Testis (tissue), 3 donors: ENCODE results near the gene FAM234A. TPM values are rescaled to one million over a fixed set of nuclear protein-coding genes. Genes with fewer than 3 reads are reported as not detected.

Experiments
- DNase-seq: peaks from one replicate; pipeline ENCODE4 v3.0.0-alpha.2; 2019
- H3K27ac ChIP-seq, 2 donors: fragments of 200-600 bp; sonication (generic); one replicate each; pipeline ENCODE4 v1.5.1; 2019
- H3K27me3 ChIP-seq: fragments of 200-600 bp; sonication (generic); one replicate; pipeline ENCODE4 v1.5.1; 2019
- H3K36me3 ChIP-seq: fragments of 200-600 bp; sonication (generic); one replicate; pipeline ENCODE4 v1.5.1; 2017; ENCODE audit warnings: low read depth; ENCODE audit errors: missing control alignments
- H3K4me1 ChIP-seq: fragments of 200-600 bp; sonication (generic); one replicate; pipeline ENCODE4 v1.5.1; 2019
- H3K4me3 ChIP-seq, 2 donors: fragments of 200-600 bp; sonication (generic); one replicate each; pipeline ENCODE4 v1.5.1; 2017 to 2019
- H3K9me3 ChIP-seq: fragments of 200-600 bp; sonication (generic); one replicate; pipeline ENCODE4 v1.5.1; 2017
- POLR2A ChIP-seq: fragments of 450-650 bp; IDR thresholded peaks from one replicate; pipeline ENCODE4 v1.6.1; 2017; ENCODE audit warnings: antibody characterized with exemption, mild to moderate bottlenecking, moderate library complexity
- WGBS, 2 donors: methylation state at CpG; one replicate each; pipeline ENCODE4 v1.1.5; 2018; 5-methylcytosine and 5-hydroxymethylcytosine counted together
- intact Hi-C: fragments of 100-400 bp; cut with DNase I; formaldehyde crosslinking; loops from one replicate; pipeline ENCODE4 v1.15.1; 2023; ENCODE audit warnings: low total_unique reads
- polyA plus RNA-seq: library from polyadenylated mRNA; stranded (reverse); fragments of 350-450 nt; fragmentation: Illumina TruSeq; extraction: RNeasy Lipid Tissue Mini Kit (QIAGEN cat#74804); gene quantifications from one replicate; pipeline ENCODE4 v1.2.3, GENCODE V29; 2014; ENCODE audit warnings: low read depth, low replicate concordance; ENCODE audit not compliant: insufficient read depth
- total RNA-seq, 2 donors: library from RNA; depleted of rRNA; stranded (reverse); fragments of >200 nt; gene quantifications; one replicate each; pipeline ENCODE4 v1.2.3, GENCODE V29; 2016
- TF ChIP-seq, protein P1 (sequence below), 3 experiments: fragments of 450-650 bp in 2 of 3; fragments of 200-600 bp in 1 of 3; sonication (generic) in 1 of 3; IDR thresholded peaks; one replicate each; pipeline ENCODE4 v1.5.1; 2016 to 2019; ENCODE audit warnings: antibody characterized with exemption in 3 of 3, mild to moderate bottlenecking in 2 of 3, moderate library complexity in 1 of 3

The FAM234A gene
- total and polyA plus RNA-seq, 3 donors from 2014 or later: 89.7 to 168 (median 151) TPM

DNA sequence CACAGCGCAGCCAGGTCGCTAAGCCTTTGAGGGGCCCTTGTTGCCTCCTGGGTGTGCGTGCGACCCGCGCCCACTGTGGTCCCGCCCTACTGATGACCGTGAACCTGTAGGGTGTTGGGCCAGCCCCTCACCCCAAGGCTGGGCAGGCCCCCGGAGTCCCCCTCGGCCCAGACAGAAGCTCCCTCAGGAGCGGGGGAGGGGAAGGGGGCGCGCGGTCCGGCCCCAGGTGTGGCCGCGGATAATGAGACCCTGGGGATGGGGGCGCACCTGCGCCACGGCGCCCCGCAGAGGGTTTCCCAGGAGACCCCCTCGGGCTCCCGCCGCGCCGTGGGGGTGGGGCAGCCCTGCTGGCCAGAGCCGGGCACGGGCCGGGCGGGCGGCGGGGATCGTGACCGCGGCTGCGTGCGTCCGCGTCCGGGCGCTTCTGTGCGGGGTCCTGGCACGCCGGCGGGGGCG is 45.4 kb downstream of the FAM234A start:
- DNase-seq: no peak
- Histone ChIP-seq H3K9me3 (no peaks in the 10 kb centered on the region), H3K27me3 (no peaks in the 10 kb centered on the region), H3K27ac (no peak overlapping the region), H3K36me3 (no peaks in the 10 kb centered on the region), H3K4me1 (no peaks in the 10 kb centered on the region), H3K4me3 (no peak overlapping the region)
- TF ChIP-seq, protein P1, sequence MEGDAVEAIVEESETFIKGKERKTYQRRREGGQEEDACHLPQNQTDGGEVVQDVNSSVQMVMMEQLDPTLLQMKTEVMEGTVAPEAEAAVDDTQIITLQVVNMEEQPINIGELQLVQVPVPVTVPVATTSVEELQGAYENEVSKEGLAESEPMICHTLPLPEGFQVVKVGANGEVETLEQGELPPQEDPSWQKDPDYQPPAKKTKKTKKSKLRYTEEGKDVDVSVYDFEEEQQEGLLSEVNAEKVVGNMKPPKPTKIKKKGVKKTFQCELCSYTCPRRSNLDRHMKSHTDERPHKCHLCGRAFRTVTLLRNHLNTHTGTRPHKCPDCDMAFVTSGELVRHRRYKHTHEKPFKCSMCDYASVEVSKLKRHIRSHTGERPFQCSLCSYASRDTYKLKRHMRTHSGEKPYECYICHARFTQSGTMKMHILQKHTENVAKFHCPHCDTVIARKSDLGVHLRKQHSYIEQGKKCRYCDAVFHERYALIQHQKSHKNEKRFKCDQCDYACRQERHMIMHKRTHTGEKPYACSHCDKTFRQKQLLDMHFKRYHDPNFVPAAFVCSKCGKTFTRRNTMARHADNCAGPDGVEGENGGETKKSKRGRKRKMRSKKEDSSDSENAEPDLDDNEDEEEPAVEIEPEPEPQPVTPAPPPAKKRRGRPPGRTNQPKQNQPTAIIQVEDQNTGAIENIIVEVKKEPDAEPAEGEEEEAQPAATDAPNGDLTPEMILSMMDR (IDR thresholded peaks at IDR 0.05): no peak
- intact Hi-C loops: no loop called here
- 6% methylated on average over 47 of the region's 47 CpGs; no CpG with 5 or more reads in 1 of the 2 donors for WGBS, 2 donors

- H3K27ac ChIP-seq: no peak within 1 kb of the TSS
- H3K27me3 ChIP-seq: no peaks in the 10 kb centered on the region
- no peak for DNase-seq
- no peaks in the 10 kb centered on the region for H3K36me3 ChIP-seq
- intact Hi-C loops: no loop called here
- TF ChIP-seq POLR2A: no peak
- TF ChIP-seq, protein P1 (IDR thresholded peaks at IDR 0.05): no peak
- WGBS, 2 donors: 0% methylated on average over 20 of the region's 54 CpGs; no CpG with 5 or more reads in 1 of the 2 donors
- H3K4me1 ChIP-seq: no peaks in the 10 kb centered on the region
- H3K4me3 ChIP-seq: peak within 1 kb of the TSS in 1 of 2 donors; percentile 38
- H3K9me3 ChIP-seq: no peaks in the 10 kb centered on the region
These were observed 45.9 kb downstream of the FAM234A start, which contains the start of gene ARHGDIG for GRCh38 chr16:280552-280951. Gene ARHGDIG, plus strand, starts transcription at chr16:280591. Its CDS starts 90 bp downstream, at chr16:280681.

- no peak for TF ChIP-seq POLR2A
- Histone ChIP-seq H3K4me3 (peak overlapping the region in 1 of 2 donors; percentile 38), H3K27ac (no peak overlapping the region), H3K4me1 (no peaks in the 10 kb centered on the region), H3K27me3 (no peaks in the 10 kb centered on the region), H3K9me3 (no peaks in the 10 kb centered on the region), H3K36me3 (no peaks in the 10 kb centered on the region)
- no peak for DNase-seq
- WGBS, 2 donors: 24 to 33% methylated on average over 6 to 27 of the region's 27 CpGs
- intact Hi-C loops: no loop called here
These were observed 46.5 kb downstream of the FAM234A start for GRCh38 chr16:280991-281659.

- H3K27ac ChIP-seq: no peak overlapping the region
- no peaks in the 10 kb centered on the region for H3K4me1 ChIP-seq
- 58% methylated on average over 25 of the region's 25 CpGs; no CpG with 5 or more reads in 1 of the 2 donors for WGBS, 2 donors
- DNase-seq: no peak
- H3K36me3 ChIP-seq: no peaks in the 10 kb centered on the region
- intact Hi-C loops: no loop called here
- H3K4me3 ChIP-seq: no peak overlapping the region
- no peaks in the 10 kb centered on the region for H3K9me3 ChIP-seq
- H3K27me3 ChIP-seq: no peaks in the 10 kb centered on the region
- TF ChIP-seq POLR2A: no peak
- TF ChIP-seq, protein P1 (IDR thresholded peaks at IDR 0.05): no peak
These were observed 47.1 kb downstream of the FAM234A start for GRCh38 chr16:281660-282255.

- intact Hi-C loops: no loop called here
- Histone ChIP-seq H3K27ac (no peak overlapping the region), H3K9me3 (no peaks in the 10 kb centered on the region), H3K4me1 (no peaks in the 10 kb centered on the region), H3K4me3 (no peak overlapping the region), H3K36me3 (no peaks in the 10 kb centered on the region), H3K27me3 (no peaks in the 10 kb centered on the region)
- 88 to 89% methylated on average over 9 to 21 of the region's 22 CpGs for whole genome bisulfite sequencing, 2 donors
- no peak for TF ChIP-seq POLR2A
- TF ChIP-seq, protein P1 (IDR thresholded peaks at IDR 0.05): no peak
- DNase-seq: no peak
These were observed 47.9 kb downstream of the FAM234A start for GRCh38 chr16:282491-282890.
